ENCODE results near the gene BPIFB6. TPM values are rescaled to one million over a fixed set of nuclear protein-coding genes. Genes with fewer than 3 reads are reported as not detected.

The BPIFB6 gene
- total RNA-seq, 1 experiment from 2014 or later = not detected

GRCh38 chr20:33033381-33033780, 1.9 kb downstream of the BPIFB6 start (continued):
- TF ChIP-seq ZNF416 (CRISPR knock-in tag; IDR thresholded peaks at IDR 0.05) = no peak
- no peak for TF ChIP-seq E2F4 (CRISPR knock-in tag; IDR thresholded peaks at IDR 0.05; ENCODE audit: borderline replicate concordance, low read depth)
- TF ChIP-seq CDX4 (CRISPR knock-in tag; IDR thresholded peaks at IDR 0.05; ENCODE audit: borderline replicate concordance) = no peak
- TF ChIP-seq ELF4 (CRISPR knock-in tag; IDR thresholded peaks at IDR 0.05; ENCODE audit: low read depth) = no peak
- no peak for TF ChIP-seq USF2 (CRISPR knock-in tag; IDR thresholded peaks at IDR 0.05)
- TF ChIP-seq ZNF532 (CRISPR knock-in tag; IDR thresholded peaks at IDR 0.05; ENCODE audit: borderline replicate concordance) = no peak

- Mint-ChIP-seq H3K4me3 (no peak overlapping the region), H3K9me3 (peaks cover 6% of the 10 kb centered on the region; the same call in 1 of the 2 replicates), H3K36me3 (no peaks in the 10 kb centered on the region), H3K4me1 (no peaks in the 10 kb centered on the region), H3K27me3 (ENCODE audit: low read depth) (peaks cover 15% of the 10 kb centered on the region), H3K27ac (no peak overlapping the region)
- ATAC-seq (no peak), DNase-seq (ENCODE audit: low spot score) (no peak)
- CTCF ChIA-PET = no interaction called here
- TF ChIP-seq PRRX2 (CRISPR knock-in tag; IDR thresholded peaks at IDR 0.05) = no peak
- TF ChIP-seq CDX4 (CRISPR knock-in tag; IDR thresholded peaks at IDR 0.05; ENCODE audit: borderline replicate concordance) = no peak
- no peak for TF ChIP-seq ZSCAN18 (CRISPR knock-in tag; IDR thresholded peaks at IDR 0.05)
- no peak for TF ChIP-seq ZNF512 (CRISPR knock-in tag; IDR thresholded peaks at IDR 0.05; ENCODE audit: borderline replicate concordance)
- POLR2A ChIA-PET = no interaction called here
Observed at GRCh38 chr20:33034115-33034514, 2.7 kb downstream of the BPIFB6 start.

- Mint-ChIP-seq H3K9me3 (peaks cover 6% of the 10 kb centered on the region; the same call in 1 of the 2 replicates), H3K4me3 (no peak overlapping the region), H3K27ac (no peak overlapping the region), H3K4me1 (no peaks in the 10 kb centered on the region), H3K27me3 (ENCODE audit: low read depth) (peaks cover 15% of the 10 kb centered on the region), H3K36me3 (no peaks in the 10 kb centered on the region)
- DNase-seq (ENCODE audit: low spot score) (no peak), ATAC-seq (no peak)
- ChIA-PET CTCF (interaction anchor here (1.0 kb wide), 1 partner anchor 39 kb away, joined by 3 read pairs; no protein-coding TSS in a partner anchor), POLR2A (no interaction called here)
- TF ChIP-seq USF2 (CRISPR knock-in tag; IDR thresholded peaks at IDR 0.05) (no peak), ESRRA (CRISPR knock-in tag; IDR thresholded peaks at IDR 0.05; ENCODE audit: borderline replicate concordance) (no peak), TEAD1 (CRISPR knock-in tag; IDR thresholded peaks at IDR 0.05) (no peak), ZSCAN18 (CRISPR knock-in tag; IDR thresholded peaks at IDR 0.05) (no peak), ZNF281 (CRISPR knock-in tag; IDR thresholded peaks at IDR 0.05) (no peak), SP1 (CRISPR knock-in tag; conservative IDR thresholded peaks at IDR 0.05) (no peak)
Observed at GRCh38 chr20:33034901-33035492, 3.5 kb downstream of the BPIFB6 start.
